Endodermal cell (in vitro differentiated cells): ENCODE data around the gene STRADA. TPM values are rescaled to one million over a fixed set of nuclear protein-coding genes. Genes with fewer than 3 reads are reported as not detected.

ENCODE experiments used
- DNase-seq: peaks from one replicate; pipeline ENCODE4 v3.0.0-alpha.2; 2017
- H3K27ac ChIP-seq: 2 replicates; pipeline ENCODE4 v1.5.1; 2013; ENCODE audit warnings: mild to moderate bottlenecking, low read depth, low read length, moderate library complexity
- H3K27me3 ChIP-seq: 2 replicates; pipeline ENCODE4 v1.6.1; 2013; ENCODE audit warnings: mild to moderate bottlenecking, low read length, moderate library complexity; ENCODE audit not compliant: insufficient read depth, control insufficient read depth, poor library complexity, severe bottlenecking
- H3K36me3 ChIP-seq: 2 replicates; pipeline ENCODE4 v1.7.0; 2013; ENCODE audit warnings: mild to moderate bottlenecking, low read length, moderate library complexity; ENCODE audit not compliant: control insufficient read depth, insufficient read depth
- H3K4me1 ChIP-seq: one replicate; pipeline ENCODE4 v1.7.0; 2013; ENCODE audit warnings: low read length; ENCODE audit not compliant: control insufficient read depth, insufficient read depth
- H3K4me3 ChIP-seq: 2 replicates; pipeline ENCODE4 v1.5.1; 2013; ENCODE audit warnings: mild to moderate bottlenecking, low read length, moderate library complexity
- H3K9ac ChIP-seq: 2 replicates; pipeline ENCODE4 v1.6.1; 2013; ENCODE audit warnings: mild to moderate bottlenecking, low read length, moderate library complexity; ENCODE audit not compliant: poor library complexity, severe bottlenecking; ENCODE audit errors: extremely low read depth
- H3K9me3 ChIP-seq: 2 replicates; pipeline ENCODE4 v1.6.1; 2013; ENCODE audit warnings: mild to moderate bottlenecking, low read length, moderate library complexity; ENCODE audit not compliant: control insufficient read depth
- H3K27ac Mint-ChIP-seq: 2 replicates; pipeline ENCODE4 v1.8.0; 2020; ENCODE audit warnings: mixed read lengths
- H3K27me3 Mint-ChIP-seq: 2 replicates; pipeline ENCODE4 v1.8.0; 2021; ENCODE audit warnings: mild to moderate bottlenecking, mixed read lengths; ENCODE audit not compliant: insufficient read depth
- H3K36me3 Mint-ChIP-seq: 2 replicates; pipeline ENCODE4 v1.8.0; 2020; ENCODE audit warnings: low read depth, mixed read lengths
- H3K4me1 Mint-ChIP-seq: 2 replicates; pipeline ENCODE4 v1.8.0; 2020; ENCODE audit warnings: mixed read lengths
- H3K4me3 Mint-ChIP-seq: 2 replicates; pipeline ENCODE4 v1.8.0; 2020; ENCODE audit warnings: mild to moderate bottlenecking, moderate library complexity, mixed read lengths
- H3K9me3 Mint-ChIP-seq: 2 replicates; pipeline ENCODE4 v1.8.0; 2020; ENCODE audit warnings: mild to moderate bottlenecking, mixed read lengths
- WGBS, 2 experiments: methylation state at CpG; one replicate each; pipeline versions ENCODE4 v1.1.5 to v1.1.7; 2013; ENCODE audit warnings: missing lambda C conversion rate in 2 of 2, mixed read lengths in 1 of 2; ENCODE audit not compliant: insufficient coverage in 1 of 2, insufficient read length in 1 of 2; 5-methylcytosine and 5-hydroxymethylcytosine counted together
- total RNA-seq, 2 donors: library from RNA; stranded (reverse); fragmentation: NEBNext Ultra II Directional in 1 of 2; extraction: Animal tissue kit (Norgen Biotek cat#: 25700) in 1 of 2; gene quantifications; 2 replicates in 1 of 2; 3 replicates in 1 of 2; pipeline ENCODE4 v1.2.1, GENCODE V29; 2021
- TF ChIP-seq, protein P1 (sequence below): fragments of 200-600 bp; sonication (generic); conservative IDR thresholded peaks from 2 replicates; pipeline ENCODE4 v1.5.0; 2021; ENCODE audit warnings: antibody characterized with exemption, mild to moderate bottlenecking

STRADA gene
- total RNA-seq, 2 donors from 2014 or later: 49.7 to 73.1 TPM

DNA sequence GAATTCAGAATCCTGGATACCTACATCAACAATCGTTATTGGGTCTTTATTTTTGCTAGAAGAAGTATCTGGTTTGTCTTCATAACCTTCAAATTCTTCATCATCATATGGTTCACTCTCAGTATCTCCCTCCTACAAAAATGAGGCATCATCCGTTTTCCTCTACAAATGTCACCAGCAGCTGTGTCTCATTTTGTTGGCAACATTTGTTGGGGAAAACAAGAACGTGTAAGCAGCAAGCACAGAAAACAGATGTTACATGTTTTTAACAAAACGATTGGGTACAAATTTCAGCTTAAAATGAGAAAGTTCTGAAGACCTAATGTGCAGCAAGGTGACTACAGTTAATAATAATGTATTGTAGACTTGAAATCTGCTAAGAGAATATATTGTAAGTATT, 23.1 kb upstream of the STRADA start:
- Histone ChIP-seq H3K27me3 (no peaks in the 10 kb centered on the region), H3K9ac (no peak overlapping the region), H3K4me1 (no peaks in the 10 kb centered on the region), H3K27ac (no peak overlapping the region), H3K36me3 (peaks cover 66% of the 10 kb centered on the region), H3K9me3 (no peaks in the 10 kb centered on the region), H3K4me3 (no peak overlapping the region)
- Mint-ChIP-seq H3K4me1 (peaks cover 3% of the 10 kb centered on the region), H3K9me3 (no peaks in the 10 kb centered on the region), H3K4me3 (no peak overlapping the region), H3K36me3 (peaks cover 51% of the 10 kb centered on the region), H3K27me3 (no peaks in the 10 kb centered on the region), H3K27ac (no peak overlapping the region)
- TF ChIP-seq, protein P1, sequence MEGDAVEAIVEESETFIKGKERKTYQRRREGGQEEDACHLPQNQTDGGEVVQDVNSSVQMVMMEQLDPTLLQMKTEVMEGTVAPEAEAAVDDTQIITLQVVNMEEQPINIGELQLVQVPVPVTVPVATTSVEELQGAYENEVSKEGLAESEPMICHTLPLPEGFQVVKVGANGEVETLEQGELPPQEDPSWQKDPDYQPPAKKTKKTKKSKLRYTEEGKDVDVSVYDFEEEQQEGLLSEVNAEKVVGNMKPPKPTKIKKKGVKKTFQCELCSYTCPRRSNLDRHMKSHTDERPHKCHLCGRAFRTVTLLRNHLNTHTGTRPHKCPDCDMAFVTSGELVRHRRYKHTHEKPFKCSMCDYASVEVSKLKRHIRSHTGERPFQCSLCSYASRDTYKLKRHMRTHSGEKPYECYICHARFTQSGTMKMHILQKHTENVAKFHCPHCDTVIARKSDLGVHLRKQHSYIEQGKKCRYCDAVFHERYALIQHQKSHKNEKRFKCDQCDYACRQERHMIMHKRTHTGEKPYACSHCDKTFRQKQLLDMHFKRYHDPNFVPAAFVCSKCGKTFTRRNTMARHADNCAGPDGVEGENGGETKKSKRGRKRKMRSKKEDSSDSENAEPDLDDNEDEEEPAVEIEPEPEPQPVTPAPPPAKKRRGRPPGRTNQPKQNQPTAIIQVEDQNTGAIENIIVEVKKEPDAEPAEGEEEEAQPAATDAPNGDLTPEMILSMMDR: no peak
- DNase-seq: no peak
- 86 to 100% methylated on average over 3 to 4 of the region's 4 CpGs for WGBS, 2 experiments

DNA sequence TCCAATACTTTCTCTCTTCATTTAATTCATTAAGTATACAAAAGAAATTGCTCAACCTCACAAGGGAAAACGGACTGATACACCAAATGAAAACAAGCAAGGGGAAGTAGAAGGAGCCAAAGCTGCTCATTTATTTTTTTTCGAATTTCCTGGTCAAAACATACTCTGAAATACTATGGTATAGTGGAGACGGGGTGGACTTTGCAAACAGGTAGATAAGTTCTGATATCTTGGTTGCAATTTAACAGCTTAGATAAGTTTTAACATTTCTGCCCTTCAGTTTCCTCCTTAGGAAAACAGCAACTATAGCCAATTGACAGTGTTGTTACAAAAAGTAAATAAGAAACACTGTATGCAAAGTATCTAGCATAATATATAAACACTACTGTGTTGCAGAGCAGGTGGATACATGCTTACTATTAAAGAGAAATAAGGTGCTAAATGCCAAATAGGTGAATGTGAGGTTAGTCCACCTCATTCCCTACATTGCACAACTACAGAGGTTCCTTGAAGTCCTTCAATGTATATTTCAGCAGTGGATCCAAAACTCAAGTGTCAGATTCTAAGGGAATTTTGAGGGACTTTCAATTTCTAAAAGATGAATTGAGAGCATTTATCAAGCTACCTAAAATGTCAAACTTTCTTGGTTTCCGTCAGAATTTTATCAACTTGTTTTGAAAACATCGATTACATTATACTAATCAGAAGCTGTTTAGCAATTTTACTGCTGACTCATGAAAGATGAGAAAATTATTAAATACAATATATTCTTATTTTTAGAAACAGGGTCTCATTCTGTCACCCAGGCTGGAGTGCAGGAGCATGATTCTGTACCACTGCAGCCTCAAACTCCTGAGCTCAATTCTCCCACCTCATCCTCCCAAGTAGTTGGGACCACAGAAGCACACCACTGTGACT, 20.8 kb upstream of the STRADA start:
- 88 to 100% methylated on average over 1 to 5 of the region's 5 CpGs for WGBS, 2 experiments
- Histone ChIP-seq H3K27me3 (no peaks in the 10 kb centered on the region), H3K4me1 (no peaks in the 10 kb centered on the region), H3K9ac (no peak overlapping the region), H3K27ac (no peak overlapping the region), H3K36me3 (peaks cover 73% of the 10 kb centered on the region), H3K4me3 (no peak overlapping the region), H3K9me3 (no peaks in the 10 kb centered on the region)
- peaks cover 66% of the 10 kb centered on the region for H3K36me3 Mint-ChIP-seq
- H3K27me3 Mint-ChIP-seq: no peaks in the 10 kb centered on the region
- H3K27ac Mint-ChIP-seq: no peak overlapping the region
- no peak for DNase-seq
- H3K4me3 Mint-ChIP-seq: no peak overlapping the region
- H3K9me3 Mint-ChIP-seq: no peaks in the 10 kb centered on the region
- TF ChIP-seq, protein P1: no peak
- H3K4me1 Mint-ChIP-seq: no peaks in the 10 kb centered on the region

DNA sequence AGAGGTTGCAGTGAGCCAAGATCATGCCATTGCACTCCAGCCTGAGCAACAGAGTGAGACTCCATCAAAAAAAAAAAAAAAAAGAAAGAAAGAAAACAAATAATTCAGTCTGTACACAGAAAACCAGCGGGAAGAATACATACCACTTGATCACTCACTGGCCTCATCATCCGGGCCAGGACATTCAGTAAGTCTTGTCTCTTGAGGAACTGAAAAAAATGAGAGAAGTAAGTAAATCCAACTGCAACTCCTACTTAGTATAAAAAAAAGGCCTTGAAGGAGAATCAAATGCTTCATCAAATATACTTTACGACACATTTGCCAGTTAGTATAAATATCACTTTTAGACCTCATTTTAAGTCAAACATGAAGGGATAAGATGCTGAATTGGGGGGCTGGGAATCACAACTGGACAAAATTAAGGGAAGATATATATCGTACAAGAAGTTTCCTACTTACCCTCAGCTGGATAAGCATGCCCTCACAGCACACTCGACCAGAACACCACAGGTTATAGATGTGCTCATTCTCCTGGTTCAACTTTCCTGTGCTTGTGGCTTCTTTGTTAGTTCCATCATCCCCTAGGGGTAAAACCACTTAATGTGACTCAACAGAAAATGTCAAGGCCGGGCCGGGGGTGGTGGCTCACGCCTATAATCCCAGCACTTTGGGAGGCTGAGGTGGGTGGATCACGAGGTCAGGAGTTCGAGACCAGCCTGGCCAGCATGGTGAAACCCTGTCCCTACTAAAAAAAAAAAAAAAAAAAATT, 19.4 kb upstream of the STRADA start:
- H3K27ac Mint-ChIP-seq: no peak overlapping the region
- H3K4me1 Mint-ChIP-seq: no peaks in the 10 kb centered on the region
- no peak for DNase-seq
- H3K9ac ChIP-seq: no peak overlapping the region
- WGBS, 2 experiments: 73 to 94% methylated on average over 2 to 10 of the region's 10 CpGs
- peaks cover 74% of the 10 kb centered on the region for H3K36me3 Mint-ChIP-seq
- H3K4me3 Mint-ChIP-seq: no peak overlapping the region
- no peak overlapping the region for H3K4me3 ChIP-seq
- H3K36me3 ChIP-seq: peaks cover 83% of the 10 kb centered on the region
- TF ChIP-seq, protein P1: no peak
- no peaks in the 10 kb centered on the region for H3K9me3 ChIP-seq
- H3K9me3 Mint-ChIP-seq: no peaks in the 10 kb centered on the region
- no peaks in the 10 kb centered on the region for H3K27me3 ChIP-seq
- no peaks in the 10 kb centered on the region for H3K27me3 Mint-ChIP-seq
- H3K27ac ChIP-seq: no peak overlapping the region
- no peaks in the 10 kb centered on the region for H3K4me1 ChIP-seq
